Left lung (tissue), 10 donors: Measurements from ENCODE around the gene CCT5. TPM values are rescaled to one million over a fixed set of nuclear protein-coding genes. Genes with fewer than 3 reads are reported as not detected.

Experiments used
- ATAC-seq: fragments of 200-7000 bp; cut with Tn5 transposase; one replicate; pipeline ENCODE4 v1.9.1; 2020; ENCODE audit warnings: moderate library complexity
- DNase-seq, 4 donors: peaks; one replicate each; pipeline ENCODE4 v3.0.0-alpha.2; 2013 to 2020
- H3K27ac ChIP-seq, 2 donors: fragments of 200-600 bp; sonication (generic) in 1 of 2; one replicate each; pipeline versions ENCODE4 v1.5.0 to v1.8.0; 2020 to 2021
- H3K27me3 ChIP-seq, 2 donors: fragments of 200-600 bp; sonication (generic) in 1 of 2; one replicate each; pipeline versions ENCODE4 v1.5.0 to v1.8.0; 2020 to 2021
- H3K36me3 ChIP-seq, 2 donors: fragments of 200-600 bp; sonication (generic) in 1 of 2; one replicate each; pipeline versions ENCODE4 v1.5.0 to v1.8.0; 2020 to 2021
- H3K4me1 ChIP-seq, 2 donors: fragments of 200-600 bp; one replicate each; pipeline ENCODE4 v1.8.0; 2021
- H3K4me3 ChIP-seq, 2 donors: fragments of 200-600 bp; sonication (generic) in 1 of 2; one replicate each; pipeline versions ENCODE4 v1.5.0 to v1.8.0; 2020 to 2021; ENCODE audit warnings: mild to moderate bottlenecking in 1 of 2
- H3K9me3 ChIP-seq, 2 donors: fragments of 200-600 bp; sonication (generic) in 1 of 2; one replicate each; pipeline versions ENCODE4 v1.5.0 to v1.8.0; 2020 to 2021
- intact Hi-C, 2 donors: fragments of 100-400 bp; cut with DNase I; formaldehyde crosslinking; loops; one replicate each; pipeline versions ENCODE4 v1.11.2 to v1.14.2; 2022
- polyA plus RNA-seq, 6 donors: library from polyadenylated mRNA; unstranded; fragments of 120-200 nt; gene quantifications; one replicate each; pipeline ENCODE4 v1.2.1, GENCODE V29; 2013; ENCODE audit not compliant: insufficient read length in 6 of 6
- total RNA-seq, 2 donors: library from RNA; stranded (reverse); fragmentation: NEBNext Ultra II Directional; extraction: Animal tissue kit (Norgen Biotek cat#: 25700); gene quantifications; one replicate each; pipeline ENCODE4 v1.2.1, GENCODE V29; 2021
- TF ChIP-seq, protein P1 (sequence below), 2 donors: fragments of 200-600 bp; sonication (generic) in 1 of 2; IDR thresholded peaks; one replicate each; pipeline versions ENCODE4 v1.5.0 to v1.8.0; 2021; ENCODE audit warnings: antibody characterized with exemption in 2 of 2
- donor health status: DM: no; HTN: yes; CAD: no.
- donor health status: DM: no; HTN: no; CAD: no.

Gene CCT5
- total and polyA plus RNA-seq, 8 donors = 127 to 219 (median 197) TPM

GRCh38 chr5:10257870-10258269 lies 7.8 kb downstream of the CCT5 start:
- H3K27ac ChIP-seq = no peak overlapping the region
- no peaks in the 10 kb centered on the region for H3K9me3 ChIP-seq
- H3K4me1 ChIP-seq = peaks cover 0 to 11% of the 10 kb centered on the region in 2 donors
- TF ChIP-seq, protein P1, sequence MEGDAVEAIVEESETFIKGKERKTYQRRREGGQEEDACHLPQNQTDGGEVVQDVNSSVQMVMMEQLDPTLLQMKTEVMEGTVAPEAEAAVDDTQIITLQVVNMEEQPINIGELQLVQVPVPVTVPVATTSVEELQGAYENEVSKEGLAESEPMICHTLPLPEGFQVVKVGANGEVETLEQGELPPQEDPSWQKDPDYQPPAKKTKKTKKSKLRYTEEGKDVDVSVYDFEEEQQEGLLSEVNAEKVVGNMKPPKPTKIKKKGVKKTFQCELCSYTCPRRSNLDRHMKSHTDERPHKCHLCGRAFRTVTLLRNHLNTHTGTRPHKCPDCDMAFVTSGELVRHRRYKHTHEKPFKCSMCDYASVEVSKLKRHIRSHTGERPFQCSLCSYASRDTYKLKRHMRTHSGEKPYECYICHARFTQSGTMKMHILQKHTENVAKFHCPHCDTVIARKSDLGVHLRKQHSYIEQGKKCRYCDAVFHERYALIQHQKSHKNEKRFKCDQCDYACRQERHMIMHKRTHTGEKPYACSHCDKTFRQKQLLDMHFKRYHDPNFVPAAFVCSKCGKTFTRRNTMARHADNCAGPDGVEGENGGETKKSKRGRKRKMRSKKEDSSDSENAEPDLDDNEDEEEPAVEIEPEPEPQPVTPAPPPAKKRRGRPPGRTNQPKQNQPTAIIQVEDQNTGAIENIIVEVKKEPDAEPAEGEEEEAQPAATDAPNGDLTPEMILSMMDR (IDR thresholded peaks at IDR 0.05) = no peak
- peaks cover 3 to 94% of the 10 kb centered on the region in 2 donors for H3K36me3 ChIP-seq
- no peaks in the 10 kb centered on the region for H3K27me3 ChIP-seq
- ATAC-seq (no peak), DNase-seq (no peak)
- intact Hi-C loops = no loop called here
- no peak overlapping the region for H3K4me3 ChIP-seq

DNA sequence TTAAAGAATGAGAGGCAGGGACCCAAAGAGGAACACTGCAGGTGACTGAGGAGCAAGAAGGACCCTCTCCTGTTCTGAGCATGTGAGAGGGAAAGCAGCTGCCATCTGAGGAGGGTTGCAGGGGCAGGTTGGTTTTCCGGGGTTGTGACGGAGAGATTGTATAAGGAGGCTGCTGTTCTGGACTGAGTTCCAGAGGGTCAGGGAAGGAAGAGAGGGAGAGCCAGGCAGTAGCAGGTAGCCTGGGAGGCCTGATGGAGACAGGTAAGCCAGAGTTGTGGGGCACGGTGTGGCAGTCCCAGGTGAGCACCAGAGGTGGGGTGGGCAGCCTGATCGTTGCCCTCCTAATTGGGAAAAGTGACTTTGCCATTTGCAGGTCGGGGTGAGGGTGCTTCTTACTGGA lies 9.8 kb downstream of the CCT5 start:
- TF ChIP-seq, protein P1 (IDR thresholded peaks at IDR 0.05) = no peak

GRCh38 chr5:10261065-10261464 lies 11.0 kb downstream of the CCT5 start:
- ATAC-seq (no peak), DNase-seq (no peak)
- TF ChIP-seq, protein P1 (IDR thresholded peaks at IDR 0.05) = no peak
- Histone ChIP-seq H3K27ac (no peak overlapping the region), H3K36me3 (peaks cover 3 to 98% of the 10 kb centered on the region in 2 donors), H3K27me3 (no peaks in the 10 kb centered on the region), H3K9me3 (no peaks in the 10 kb centered on the region), H3K4me1 (peaks cover 0 to 2% of the 10 kb centered on the region in 2 donors), H3K4me3 (no peak overlapping the region)
- intact Hi-C loops = no loop called here

More for the DNA sequence above, 9.8 kb downstream of the CCT5 start:
- ATAC-seq (no peak), DNase-seq (no peak)
- Histone ChIP-seq H3K4me3 (no peak overlapping the region), H3K36me3 (peaks cover 3 to 100% of the 10 kb centered on the region in 2 donors), H3K27me3 (no peaks in the 10 kb centered on the region), H3K4me1 (no peaks in the 10 kb centered on the region), H3K9me3 (no peaks in the 10 kb centered on the region), H3K27ac (no peak overlapping the region)
- intact Hi-C loops = no loop called here

DNA sequence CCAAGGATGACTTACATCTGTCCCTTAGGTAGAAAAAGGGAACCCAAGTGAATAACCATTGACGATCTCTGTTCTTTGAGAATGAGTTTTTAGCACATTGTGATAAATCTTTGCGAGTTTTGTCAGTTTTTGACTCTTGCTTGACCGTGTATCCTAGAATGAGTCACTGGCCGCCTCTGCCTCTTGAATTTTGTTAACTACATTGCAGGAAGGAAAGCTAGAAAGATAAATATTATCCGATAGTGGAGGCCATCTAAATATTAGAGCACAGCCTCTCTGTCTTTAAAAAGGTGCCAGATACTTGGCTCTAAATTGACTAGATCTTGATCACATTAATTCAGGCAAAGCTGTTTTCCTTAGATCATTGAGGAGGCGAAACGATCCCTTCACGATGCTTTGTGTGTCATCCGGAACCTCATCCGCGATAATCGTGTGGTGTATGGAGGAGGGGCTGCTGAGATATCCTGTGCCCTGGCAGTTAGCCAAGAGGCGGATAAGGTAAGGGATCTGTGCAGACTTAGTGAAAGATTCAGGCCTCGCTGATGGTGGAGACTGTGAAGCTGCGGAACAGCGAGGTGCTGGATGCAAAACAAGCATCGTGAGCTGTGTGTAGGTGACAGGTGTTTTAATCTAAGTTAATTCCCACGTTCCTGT lies 12.2 kb downstream of the CCT5 start:
- TF ChIP-seq, protein P1 (IDR thresholded peaks at IDR 0.05) = no peak

DNA sequence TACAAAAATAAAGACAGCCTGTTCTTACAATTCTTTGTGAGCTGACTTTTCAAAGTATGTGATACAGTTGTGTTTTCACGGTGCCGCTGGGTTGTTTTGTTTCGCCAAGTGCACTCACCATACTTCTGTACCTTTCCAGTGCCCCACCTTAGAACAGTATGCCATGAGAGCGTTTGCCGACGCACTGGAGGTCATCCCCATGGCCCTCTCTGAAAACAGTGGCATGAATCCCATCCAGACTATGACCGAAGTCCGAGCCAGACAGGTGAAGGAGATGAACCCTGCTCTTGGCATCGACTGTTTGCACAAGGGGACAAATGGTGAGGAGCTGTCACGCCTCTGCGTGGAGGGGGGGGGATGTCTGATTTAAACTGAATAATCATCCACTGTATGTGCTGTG lies 12.9 kb downstream of the CCT5 start:
- intact Hi-C loops = no loop called here
- peaks cover 3 to 79% of the 10 kb centered on the region in 2 donors for H3K36me3 ChIP-seq

More for the DNA sequence above, 12.2 kb downstream of the CCT5 start:
- no peaks in the 10 kb centered on the region for H3K9me3 ChIP-seq
- DNase-seq = no peak
- intact Hi-C loops = no loop called here
- H3K27me3 ChIP-seq = no peaks in the 10 kb centered on the region
- peaks cover 0 to 14% of the 10 kb centered on the region in 2 donors for H3K4me1 ChIP-seq
- peaks cover 3 to 86% of the 10 kb centered on the region in 2 donors for H3K36me3 ChIP-seq
- no peak for ATAC-seq
- H3K4me3 ChIP-seq = no peak overlapping the region
- H3K27ac ChIP-seq = no peak overlapping the region

More for the DNA sequence above, 12.9 kb downstream of the CCT5 start:
- Histone ChIP-seq H3K27me3 (no peaks in the 10 kb centered on the region), H3K4me1 (peaks cover 0 to 18% of the 10 kb centered on the region in 2 donors), H3K9me3 (no peaks in the 10 kb centered on the region), H3K4me3 (no peak overlapping the region), H3K27ac (no peak overlapping the region)
- ATAC-seq (no peak), DNase-seq (no peak)
- TF ChIP-seq, protein P1 (IDR thresholded peaks at IDR 0.05) = no peak
